Epithelial cell of proximal tubule (primary cell): ENCODE results near the gene CPXM2. TPM values are rescaled to one million over a fixed set of nuclear protein-coding genes. Genes with fewer than 3 reads are reported as not detected.

Experiments
- DNase-seq: peaks from one replicate; pipeline ENCODE4 v3.0.0-alpha.2; 2011; ENCODE audit warnings: low read depth
- H3K4me3 ChIP-seq: 2 replicates; pipeline ENCODE4 v1.5.1; 2011; ENCODE audit warnings: low read depth, mild to moderate bottlenecking, low read length
- total RNA-seq: library from RNA; depleted of rRNA; stranded (reverse); fragments of >200 nt; gene quantifications from 2 replicates; pipeline ENCODE4 v1.2.3, GENCODE V29; 2015
- TF ChIP-seq, protein P1 (sequence below): conservative IDR thresholded peaks from 2 replicates; pipeline ENCODE4 v1.5.1; 2012; ENCODE audit warnings: low read depth, mild to moderate bottlenecking, low read length

The CPXM2 gene
- total RNA-seq, 1 donor from 2014 or later: 1.9 TPM

DNA sequence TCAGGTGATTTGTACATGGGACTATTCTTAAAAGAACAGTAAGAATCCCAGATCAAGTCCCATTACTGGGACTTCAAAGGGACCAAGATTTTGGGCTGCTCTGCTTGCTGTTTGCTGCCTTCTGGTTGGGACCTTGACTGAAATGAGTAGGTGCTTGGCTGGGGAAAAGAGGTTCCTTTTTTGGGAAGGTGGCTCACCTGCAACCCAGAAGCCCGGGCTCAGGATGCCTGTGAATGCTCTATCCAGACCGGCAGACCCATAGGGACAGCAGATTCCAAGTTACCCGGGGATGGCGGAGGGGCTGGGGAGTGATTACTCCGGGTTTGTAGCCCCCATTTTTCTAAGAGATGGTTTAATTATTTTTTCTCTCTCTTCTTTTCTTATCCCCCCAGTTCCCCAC is 104.0 kb downstream of the CPXM2 start:
- DNase-seq: no peak
- TF ChIP-seq, protein P1, sequence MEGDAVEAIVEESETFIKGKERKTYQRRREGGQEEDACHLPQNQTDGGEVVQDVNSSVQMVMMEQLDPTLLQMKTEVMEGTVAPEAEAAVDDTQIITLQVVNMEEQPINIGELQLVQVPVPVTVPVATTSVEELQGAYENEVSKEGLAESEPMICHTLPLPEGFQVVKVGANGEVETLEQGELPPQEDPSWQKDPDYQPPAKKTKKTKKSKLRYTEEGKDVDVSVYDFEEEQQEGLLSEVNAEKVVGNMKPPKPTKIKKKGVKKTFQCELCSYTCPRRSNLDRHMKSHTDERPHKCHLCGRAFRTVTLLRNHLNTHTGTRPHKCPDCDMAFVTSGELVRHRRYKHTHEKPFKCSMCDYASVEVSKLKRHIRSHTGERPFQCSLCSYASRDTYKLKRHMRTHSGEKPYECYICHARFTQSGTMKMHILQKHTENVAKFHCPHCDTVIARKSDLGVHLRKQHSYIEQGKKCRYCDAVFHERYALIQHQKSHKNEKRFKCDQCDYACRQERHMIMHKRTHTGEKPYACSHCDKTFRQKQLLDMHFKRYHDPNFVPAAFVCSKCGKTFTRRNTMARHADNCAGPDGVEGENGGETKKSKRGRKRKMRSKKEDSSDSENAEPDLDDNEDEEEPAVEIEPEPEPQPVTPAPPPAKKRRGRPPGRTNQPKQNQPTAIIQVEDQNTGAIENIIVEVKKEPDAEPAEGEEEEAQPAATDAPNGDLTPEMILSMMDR: no peak
- H3K4me3 ChIP-seq: no peak overlapping the region

DNA sequence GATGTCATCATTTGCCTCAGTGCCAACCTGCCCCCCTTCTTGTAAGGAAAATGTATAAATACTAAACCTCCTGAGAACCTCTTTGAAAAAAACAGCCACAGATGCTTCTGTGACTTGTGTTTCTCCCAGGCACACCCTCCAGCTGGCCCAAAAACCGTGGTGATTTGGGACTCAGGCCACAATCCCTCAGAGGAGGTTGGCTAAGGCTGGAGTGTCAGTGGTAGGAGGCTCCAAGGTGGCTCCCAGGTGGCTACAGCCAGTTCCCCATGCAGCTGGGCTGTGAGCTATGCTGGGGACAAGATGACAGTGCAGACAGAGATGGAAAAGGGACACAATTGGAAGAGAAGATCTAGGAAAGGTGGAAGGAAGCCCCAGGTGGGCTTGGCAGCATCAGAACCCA is 104.7 kb downstream of the CPXM2 start:
- DNase-seq: no peak
- TF ChIP-seq, protein P1: no peak
- no peak overlapping the region for H3K4me3 ChIP-seq

DNA sequence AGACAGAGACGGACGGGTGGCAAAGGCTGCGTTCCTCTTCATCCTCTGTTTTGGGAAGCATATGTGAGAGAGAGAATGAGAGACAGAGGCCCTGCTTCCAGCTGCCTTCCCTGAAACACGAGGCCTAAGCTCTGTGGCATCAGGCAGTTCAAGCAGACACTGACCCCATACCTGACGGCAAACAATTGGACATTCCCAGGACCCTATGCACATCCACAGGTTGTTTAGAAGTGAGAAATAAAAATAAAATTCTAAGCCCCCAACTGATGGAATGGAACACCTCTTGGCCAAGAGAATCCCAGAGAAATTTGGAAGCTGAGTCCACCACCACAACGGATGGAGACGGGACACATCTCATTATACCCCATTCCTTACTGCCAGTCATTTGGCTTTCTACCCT is 105.3 kb downstream of the CPXM2 start:
- no peak overlapping the region for H3K4me3 ChIP-seq
- TF ChIP-seq, protein P1: no peak
- DNase-seq: no peak

DNA sequence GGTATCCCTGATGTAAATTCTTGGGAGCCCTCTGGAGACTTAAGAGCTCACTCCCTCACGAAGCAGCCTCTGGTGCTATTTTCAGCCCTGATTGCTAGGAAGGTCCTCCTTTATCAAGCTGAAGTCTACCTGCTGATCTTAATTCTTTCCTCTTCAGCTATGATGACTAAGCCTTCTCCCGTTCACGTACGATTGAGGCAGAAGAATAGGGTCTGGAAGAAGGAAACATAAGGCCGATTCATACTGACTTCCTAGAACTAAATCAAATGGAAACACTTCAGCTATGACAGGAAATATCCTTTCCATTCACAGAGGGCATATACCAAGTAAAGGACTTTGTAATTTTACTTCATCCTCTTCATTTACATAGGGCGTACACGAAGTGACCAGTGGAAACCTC is 107.0 kb downstream of the CPXM2 start:
- H3K4me3 ChIP-seq: no peak overlapping the region
- TF ChIP-seq, protein P1: no peak
- DNase-seq: no peak

DNA sequence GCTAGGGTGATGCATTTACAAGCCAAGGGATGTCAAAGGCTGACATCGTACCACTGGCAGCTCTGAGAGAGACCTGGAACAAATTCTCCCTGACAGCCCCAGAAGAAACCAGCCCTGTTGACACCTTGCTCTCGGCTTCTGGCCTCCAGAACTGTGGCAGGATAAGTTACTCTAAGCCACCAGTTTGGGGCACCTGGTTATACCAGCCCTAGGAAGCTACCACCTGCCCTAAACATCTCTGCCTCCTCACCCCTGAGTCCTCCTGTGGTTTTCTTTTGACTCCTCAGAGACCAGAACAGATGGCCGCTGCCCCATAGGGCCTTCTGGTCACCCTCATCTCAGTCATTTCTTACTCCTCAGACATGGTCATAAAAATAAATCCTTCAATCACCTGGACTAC is 107.4 kb downstream of the CPXM2 start:
- H3K4me3 ChIP-seq: no peak overlapping the region
- no peak for DNase-seq
- TF ChIP-seq, protein P1: no peak

DNA sequence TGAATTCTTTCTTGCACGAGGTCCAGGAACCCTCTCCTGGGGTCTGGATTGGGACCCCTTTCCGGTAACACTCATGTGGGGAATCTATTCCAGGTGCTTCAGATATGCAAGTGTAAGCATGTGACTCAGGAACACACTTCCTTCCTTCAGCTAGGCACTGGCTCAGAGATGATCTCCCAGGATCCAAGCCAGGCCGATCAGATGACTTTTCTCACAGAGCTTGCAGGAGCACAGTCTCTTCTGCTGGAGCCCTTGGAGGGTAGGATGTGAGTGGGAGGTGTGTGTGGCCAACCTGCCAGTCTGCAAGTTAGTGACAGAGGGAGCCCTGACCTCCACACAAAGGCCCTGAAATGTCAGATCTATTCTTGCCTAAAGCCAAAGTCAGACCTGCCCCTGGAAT is 108.3 kb downstream of the CPXM2 start:
- H3K4me3 ChIP-seq: no peak overlapping the region
- TF ChIP-seq, protein P1: no peak
- no peak for DNase-seq

DNA sequence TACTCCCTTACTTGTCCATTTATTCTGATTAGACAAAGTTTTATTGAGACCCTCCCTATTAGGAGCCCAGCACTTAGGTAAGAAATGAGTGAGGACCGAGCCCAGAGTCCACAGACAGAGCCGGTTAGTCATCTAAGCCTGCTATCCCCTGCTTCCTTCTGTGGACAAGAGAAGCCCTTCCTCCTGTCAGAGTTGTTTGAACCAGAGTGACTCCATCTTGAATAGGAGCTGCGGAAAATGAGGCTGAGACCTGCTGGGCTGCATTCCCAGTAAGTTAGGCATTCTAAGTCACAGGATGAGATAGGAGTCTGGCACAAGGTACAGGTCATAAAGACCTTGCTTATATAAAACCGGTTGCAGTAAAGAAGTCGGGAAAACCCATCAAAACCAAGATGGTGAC is 109.1 kb downstream of the CPXM2 start:
- DNase-seq: no peak
- TF ChIP-seq, protein P1: no peak

More for the DNA sequence above, 109.1 kb downstream of the CPXM2 start:
- H3K4me3 ChIP-seq: no peak overlapping the region
